ENCODE measurements around the gene KRT40.

DNA sequence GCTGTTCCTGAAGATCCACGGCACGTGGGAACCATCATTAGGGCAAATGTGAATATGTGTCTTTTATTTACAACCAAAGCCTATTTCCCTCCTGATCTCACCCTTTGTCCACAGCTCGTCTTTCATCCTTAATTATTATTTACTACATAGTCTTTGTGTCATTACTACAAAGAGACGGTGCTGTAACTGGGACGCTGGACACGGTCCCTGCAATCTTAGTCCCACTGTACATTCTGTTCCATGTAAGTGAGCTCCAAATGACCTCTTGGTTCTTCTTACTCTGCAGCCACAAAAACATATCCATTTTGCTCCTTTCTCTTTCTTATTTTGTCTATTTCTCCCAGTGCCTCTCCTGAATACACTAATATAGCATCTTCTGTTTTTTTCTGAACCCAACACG is 34.0 kb downstream of the KRT40 start:
- TF ChIP-seq, protein P1, sequence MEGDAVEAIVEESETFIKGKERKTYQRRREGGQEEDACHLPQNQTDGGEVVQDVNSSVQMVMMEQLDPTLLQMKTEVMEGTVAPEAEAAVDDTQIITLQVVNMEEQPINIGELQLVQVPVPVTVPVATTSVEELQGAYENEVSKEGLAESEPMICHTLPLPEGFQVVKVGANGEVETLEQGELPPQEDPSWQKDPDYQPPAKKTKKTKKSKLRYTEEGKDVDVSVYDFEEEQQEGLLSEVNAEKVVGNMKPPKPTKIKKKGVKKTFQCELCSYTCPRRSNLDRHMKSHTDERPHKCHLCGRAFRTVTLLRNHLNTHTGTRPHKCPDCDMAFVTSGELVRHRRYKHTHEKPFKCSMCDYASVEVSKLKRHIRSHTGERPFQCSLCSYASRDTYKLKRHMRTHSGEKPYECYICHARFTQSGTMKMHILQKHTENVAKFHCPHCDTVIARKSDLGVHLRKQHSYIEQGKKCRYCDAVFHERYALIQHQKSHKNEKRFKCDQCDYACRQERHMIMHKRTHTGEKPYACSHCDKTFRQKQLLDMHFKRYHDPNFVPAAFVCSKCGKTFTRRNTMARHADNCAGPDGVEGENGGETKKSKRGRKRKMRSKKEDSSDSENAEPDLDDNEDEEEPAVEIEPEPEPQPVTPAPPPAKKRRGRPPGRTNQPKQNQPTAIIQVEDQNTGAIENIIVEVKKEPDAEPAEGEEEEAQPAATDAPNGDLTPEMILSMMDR (IDR thresholded peaks at IDR 0.05) = no peak
- no peak for TF ChIP-seq POLR2A (IDR thresholded peaks at IDR 0.05)
